ENCODE results near the gene PCDH20.

GRCh38 chr13:61391426-61391825 is 24.2 kb downstream of the PCDH20 start:
- TF ChIP-seq CTCF (IDR thresholded peaks at IDR 0.05; ENCODE audit: insufficient read depth, low read length, poor library complexity, severe bottlenecking), result no peak
- TF ChIP-seq EZH2phosphoT487 (conservative IDR thresholded peaks at IDR 0.05; ENCODE audit: low read length), result no peak
